ENCODE results near the gene LRFN2.

The LRFN2 gene

GRCh38 chr6:40343318-40343876, 243.8 kb downstream of the LRFN2 start:
- no peak for DNase-seq

DNA sequence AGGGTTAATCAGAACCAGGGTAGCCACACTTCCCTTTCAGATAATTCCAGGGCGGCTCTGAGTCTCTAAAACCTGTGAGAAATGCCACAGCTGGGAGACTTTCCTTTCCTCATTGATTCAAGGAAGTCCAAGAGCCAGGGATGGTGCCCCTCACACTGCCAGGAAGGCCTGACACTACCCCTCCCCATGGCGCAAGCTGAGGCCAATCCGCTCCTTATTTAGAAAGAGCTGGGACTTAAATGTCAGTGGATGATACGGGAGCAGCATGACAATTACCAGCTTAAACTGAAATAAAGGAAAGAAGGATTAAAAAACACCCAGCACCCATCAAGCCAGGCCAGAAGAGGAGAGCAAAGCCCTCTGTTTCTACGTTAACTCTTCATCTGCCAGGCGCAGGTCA, 244.4 kb downstream of the LRFN2 start:
- no peak for DNase-seq

DNA sequence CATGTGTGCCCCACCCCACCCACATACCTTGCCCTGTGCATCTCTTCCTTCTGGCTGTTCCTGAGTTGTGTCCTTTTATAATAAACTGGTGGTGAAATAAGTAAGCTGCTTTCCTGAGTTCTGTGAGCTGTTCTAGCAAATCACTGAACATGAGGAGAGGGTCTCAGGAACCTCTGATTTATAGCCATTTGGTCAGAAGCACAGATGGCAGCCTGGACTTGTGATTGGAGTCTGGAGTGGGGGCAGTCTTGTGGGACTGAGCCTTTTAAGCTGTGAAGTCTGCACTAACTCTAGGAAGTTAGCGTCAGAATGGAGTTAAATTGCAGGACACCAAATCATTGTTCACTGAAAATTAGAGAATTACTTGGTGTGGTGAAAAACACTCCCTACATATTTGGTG, 245.4 kb downstream of the LRFN2 start:
- DNase-seq, result no peak
